HS-27A (cell line): ENCODE data around the gene USP25.

Experiments used
- DNase-seq: peaks from one replicate; pipeline ENCODE4 v3.0.0-alpha.2; 2012; ENCODE audit warnings: low read depth, missing footprints

Gene USP25

DNA sequence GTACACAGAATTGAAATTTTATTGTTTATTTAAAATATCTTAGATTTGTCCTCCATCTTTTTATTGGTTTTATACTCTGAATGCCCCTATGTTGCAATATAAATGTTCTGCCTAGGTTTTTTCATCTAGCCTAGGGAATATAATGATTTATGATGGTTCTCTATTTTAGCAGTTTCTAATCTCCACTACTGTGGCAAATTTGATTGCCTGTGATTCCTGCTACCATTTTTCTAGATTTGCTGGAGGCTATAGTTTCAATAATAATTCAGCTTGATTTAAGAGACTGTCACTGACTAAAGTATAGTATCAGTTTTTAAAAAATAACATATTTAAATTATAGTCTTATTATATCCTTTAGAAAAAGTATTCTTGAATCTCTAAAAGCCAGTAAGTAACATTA is 90.5 kb downstream of the USP25 start:
- DNase-seq, result no peak

DNA sequence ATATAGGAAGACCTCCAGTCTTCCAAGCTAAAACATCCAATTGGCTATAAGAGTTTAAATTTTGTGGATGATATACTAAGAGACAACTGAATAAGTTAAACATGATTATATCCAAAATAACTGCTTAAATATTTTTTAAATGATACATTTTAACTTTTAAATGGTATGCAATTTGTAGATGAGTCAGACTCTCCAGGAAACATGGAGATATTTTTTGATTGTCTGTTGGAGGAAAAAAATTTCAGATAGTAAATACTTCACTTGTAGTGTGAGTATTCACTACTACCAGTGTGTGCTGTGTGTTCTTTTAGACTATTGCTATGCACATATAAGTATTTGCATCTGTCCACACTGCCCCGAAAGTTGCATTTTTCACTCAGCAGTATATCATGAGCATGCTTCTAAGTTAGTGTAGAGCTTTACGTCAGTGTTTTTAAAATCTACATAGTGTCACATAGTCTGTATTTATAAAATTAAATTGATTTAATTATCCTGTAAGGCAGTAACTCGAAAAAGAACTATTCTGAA is 91.1 kb downstream of the USP25 start:
- DNase-seq, result no peak

DNA sequence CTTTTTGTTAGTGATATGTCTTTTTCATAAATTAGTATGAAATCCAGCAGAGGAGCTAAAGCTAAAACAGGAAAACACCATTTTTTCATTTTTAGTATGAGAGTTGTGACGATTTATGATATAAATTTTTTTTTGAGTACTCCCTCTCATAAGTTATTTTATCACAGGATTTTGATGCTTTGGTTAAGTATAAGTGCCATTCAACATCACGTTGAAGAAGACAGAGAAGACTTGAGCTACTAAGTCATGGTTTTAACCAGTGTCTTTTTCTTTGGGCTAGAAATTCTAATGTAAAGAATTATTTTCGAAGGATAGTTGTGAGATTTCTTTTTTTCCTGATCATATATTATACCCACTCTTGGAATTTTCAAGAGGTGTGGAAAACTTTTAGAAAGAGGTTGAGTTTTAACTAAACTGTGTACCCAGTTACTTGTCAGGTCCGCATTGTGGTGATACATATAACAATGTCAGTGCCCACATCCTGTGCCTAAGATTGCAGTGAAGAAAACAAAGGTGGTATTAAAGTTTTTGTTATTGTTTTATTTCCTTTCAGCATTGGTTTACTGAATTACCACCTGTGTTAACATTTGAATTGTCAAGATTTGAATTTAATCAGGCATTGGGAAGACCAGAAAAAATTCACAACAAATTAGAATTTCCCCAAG is 93.8 kb downstream of the USP25 start:
- DNase-seq, result no peak

DNA sequence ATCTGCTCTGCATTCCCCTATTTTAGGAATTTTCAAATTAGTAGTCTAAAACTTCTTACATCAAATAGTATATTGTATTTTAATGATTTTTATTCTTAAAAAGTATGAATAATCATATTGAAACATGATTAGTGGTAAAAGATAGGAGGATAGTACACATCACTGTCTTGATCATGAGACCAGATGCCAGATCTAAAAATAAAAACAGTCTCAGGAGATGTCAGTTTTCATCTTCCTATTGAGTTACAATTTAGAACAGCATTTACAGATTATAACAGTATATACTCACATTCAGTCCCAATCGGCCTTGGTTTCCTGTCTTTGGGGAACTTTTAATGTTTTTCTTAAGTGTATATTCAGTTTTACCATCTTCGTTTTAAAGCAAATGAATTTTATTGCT is 95.9 kb downstream of the USP25 start:
- DNase-seq, result no peak

DNA sequence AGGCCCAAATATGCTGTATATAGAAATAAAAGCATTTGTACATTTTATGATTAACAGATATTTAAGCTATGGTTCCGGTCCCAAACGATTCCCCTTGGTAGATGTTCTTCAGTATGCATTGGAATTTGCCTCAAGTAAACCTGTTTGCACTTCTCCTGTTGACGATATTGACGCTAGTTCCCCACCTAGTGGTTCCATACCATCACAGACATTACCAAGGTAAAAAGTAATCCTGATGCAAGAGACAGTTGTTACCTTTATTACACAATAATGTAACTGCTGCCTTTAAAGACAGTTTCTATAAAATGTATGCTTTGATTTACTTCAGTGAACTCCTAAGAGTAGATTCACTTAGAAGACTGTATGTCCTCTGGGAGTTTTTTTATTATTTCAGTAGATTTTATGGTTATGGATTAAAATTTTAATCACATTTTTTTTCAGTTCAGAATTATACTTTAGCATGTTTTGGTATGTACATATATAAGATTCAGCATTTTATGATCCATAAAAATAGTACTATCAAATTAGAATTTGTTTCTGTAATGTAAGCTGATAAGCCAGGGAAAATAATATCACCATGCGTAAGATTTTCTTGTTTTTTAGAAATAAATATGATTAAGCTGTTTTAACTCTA is 96.5 kb downstream of the USP25 start:
- no peak for DNase-seq

DNA sequence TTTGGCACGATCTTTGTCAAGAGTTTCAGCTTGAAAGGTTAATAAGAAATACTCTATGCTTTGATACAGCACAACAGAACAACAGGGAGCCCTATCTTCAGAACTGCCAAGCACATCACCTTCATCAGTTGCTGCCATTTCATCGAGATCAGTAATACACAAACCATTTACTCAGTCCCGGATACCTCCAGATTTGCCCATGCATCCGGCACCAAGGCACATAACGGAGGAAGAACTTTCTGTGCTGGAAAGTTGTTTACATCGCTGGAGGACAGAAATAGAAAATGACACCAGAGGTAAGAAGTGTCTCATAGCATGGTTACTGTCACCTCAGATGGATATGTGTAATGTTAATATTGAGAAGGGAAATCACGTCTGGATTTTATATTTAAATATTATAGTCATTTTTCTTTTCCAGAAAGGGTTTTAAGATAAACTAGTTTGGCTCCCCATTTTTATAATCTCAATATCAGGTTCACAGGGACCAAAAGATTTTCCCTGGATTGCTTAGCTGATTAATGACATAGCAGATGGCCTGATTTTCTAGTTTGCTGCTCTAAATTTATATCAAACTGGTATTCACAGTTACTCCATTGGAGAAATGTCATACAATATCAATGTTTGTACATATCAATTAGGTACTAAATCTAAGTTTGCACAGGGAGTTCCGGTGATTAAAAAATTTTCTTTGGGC is 97.3 kb downstream of the USP25 start:
- no peak for DNase-seq

DNA sequence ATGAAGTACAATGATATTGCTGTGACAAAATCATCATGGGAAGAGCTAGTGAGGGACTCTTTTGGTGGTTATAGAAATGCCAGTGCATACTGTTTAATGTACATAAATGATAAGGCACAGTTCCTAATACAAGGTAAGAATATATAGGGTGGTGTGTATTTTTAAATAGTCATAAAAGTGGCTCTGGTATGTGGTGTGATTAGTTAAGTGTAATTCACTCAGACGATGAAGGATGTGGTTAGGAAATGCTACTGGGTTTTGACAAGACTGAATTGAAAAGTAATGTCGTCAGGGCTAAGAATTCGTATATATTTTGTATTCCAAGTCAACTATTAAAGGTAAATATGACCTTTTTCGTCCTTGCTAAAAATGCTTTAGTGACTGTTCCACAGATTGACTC is 101.7 kb downstream of the USP25 start:
- DNase-seq, result no peak

DNA sequence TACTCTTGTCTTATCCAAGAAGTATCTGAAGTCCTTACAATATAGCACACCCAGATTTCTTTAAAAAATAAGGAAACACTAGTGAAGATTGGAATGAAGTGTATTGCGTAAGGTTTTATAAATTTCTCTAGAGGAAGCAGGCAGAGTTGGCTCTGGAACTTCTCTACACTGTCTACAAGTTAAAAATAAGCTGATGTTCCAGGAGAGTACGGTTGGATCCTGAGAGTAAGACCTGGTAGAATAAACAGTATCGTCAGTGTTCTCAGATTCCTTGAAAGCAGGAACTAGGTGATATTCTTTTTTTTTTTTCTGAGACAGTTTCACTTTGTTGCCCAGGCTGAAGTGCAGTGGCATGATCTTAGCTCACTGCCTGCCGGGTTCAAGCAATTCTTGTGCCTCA is 107.9 kb downstream of the USP25 start:
- no peak for DNase-seq

DNA sequence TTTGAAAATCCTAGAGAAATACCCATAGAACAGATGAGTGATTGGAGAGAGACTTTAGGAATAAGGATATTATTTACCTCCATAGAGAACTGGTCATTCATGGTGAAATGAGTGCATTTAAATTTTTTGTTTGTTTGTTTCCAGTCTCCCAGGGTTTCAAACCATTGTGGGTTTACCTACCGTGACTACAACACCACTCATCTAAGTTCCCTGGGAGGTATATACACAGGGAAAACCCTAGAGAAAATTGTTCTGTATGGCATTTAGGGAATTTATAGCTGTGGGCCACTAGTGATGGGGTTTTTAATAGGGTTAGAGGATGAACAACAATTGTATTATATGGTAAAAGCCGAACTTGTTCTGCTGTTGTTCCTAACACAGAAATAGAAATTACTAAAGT is 109.2 kb downstream of the USP25 start:
- no peak for DNase-seq

DNA sequence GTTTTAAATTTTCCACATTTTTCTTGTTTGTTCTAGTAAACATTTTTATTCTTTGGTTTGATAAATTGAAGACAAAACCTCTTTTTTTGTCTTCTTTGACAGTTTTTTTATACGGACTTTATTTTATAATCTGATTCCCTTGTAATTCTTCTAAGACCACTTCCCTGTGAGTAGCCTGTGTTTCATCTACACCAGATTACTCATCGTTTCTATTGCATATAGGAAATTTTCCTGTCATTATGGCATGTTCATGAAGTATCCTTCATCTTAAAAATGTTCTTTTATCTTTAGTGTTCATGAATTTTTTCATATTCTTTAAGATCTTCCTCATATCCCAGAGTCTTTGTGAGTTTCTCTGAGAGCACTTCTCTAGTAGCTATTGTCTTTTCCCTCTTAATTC is 109.8 kb downstream of the USP25 start:
- no peak for DNase-seq

DNA sequence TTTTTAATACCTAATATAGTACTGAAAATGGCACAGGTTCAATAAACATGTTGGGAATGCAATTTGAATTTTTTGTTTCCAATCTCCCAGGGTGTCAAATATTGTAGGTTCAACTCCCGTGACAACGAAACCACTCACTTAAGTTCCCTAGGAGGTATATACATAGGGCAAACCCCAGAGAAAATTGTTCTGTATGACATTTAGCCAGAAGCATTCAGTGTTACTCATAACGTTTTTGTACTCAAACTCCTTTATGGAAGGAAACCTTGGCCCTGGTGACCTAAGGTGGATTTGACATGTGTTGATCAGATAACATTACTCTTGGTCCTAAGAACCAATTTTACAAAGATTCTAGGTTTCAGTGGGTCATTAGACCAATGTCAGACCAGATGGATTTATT is 110.6 kb downstream of the USP25 start:
- DNase-seq, result no peak

DNA sequence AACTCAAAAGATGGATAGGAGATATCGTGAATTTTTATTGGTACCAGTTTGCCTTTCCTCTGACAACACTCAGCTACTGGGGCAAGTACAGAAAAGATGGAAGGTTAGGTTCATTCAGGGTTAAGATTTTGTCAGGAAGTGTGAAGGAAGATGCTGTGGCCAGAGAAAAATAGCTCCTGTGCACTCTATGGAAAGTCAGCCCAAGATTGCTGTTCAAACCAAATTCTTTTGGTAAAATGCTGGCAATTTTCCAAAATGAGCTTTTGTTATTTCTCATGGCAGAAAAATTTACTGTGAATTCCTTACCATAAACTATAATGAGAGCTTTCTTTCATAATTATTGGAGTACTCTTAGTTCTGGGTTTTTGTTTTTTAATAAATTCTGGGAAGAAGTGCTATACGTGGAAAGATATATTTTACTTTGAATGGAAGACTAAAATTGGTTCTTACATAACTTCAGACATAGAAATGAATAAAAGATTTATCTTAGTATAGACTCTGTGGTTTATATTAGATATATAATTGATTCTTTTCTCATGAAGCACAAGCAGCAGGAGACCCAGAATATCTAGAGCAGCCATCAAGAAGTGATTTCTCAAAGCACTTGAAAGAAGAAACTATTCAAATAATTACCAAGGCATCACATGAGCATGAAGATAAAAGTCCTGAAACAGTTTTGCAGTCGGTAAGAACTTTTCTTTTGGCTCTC is 112.2 kb downstream of the USP25 start:
- DNase-seq, result peak; percentile 74

DNA sequence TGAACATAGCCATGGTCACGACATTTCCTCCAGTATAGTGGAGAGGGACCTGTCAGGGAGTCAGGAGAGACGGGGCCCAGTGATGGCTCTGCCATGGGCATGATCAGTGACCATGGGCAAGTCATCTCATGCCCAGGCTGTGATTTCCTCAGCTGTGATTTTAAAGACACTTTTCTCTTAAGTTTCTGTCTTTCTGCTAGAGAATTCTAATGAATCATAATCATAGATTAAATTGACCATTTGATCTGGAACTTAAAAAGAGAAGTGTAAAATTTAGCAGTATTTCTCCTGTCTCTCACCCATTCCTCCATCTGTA is 112.7 kb downstream of the USP25 start:
- no peak for DNase-seq

DNA sequence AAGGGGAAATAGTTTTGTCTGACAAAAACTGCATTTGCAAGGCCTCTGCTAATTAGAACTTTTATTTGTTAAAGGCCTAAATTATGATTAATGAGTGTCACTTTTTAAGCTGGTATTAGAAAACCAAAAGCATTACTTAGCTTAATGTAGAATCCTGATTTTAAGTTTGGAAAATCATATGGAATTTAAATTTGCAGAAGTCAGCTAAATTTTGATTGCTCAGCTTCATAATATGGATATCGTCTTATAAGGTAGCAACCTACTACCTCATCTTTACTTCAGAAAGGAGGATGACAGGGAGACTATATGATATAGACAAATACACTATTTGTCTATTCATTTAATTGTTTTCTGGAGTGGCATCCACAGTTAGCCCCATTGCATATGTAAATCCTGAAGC is 114.0 kb downstream of the USP25 start:
- DNase-seq, result no peak

DNA sequence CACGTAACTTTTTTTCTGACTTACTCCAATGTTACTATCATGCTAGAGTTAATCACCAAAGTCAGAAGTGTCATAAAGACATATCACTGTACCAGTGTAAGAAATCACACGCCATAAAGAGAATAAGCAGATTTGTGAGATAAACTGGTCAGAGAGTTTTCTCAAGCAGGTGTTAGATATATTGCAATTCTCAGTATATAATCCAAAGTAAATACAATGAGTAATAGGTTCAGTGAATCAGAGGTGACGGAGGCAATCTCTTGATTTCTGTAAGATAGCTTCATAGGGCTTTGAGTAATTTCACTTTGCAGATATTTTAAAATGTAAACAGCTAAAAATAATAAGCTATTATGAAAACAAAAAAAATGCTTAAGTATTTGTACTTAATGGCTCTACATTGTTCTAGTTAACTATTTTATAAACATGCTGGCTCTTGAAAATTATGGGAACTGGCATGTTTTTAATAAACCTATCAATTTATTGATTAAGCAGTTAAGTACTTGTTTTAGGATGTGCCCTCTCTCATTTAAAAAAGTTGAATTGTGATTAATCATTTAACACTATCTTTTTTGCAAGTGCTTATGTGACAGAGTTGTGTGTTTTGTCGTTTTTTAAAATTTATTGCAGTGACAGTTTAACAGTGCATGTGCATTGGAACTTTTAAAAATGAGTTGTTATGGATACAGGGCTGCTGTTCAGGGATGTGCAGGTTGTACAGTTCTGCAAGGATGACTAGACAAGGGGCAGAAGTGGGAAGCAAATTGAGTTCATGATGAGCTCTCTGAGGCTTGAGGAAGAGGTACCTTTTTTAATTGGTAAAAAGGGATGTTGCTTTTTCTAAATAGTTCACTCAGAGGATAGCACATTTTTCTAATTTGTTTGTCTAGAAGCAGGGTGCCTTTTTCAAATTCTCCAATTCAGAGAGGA is 119.1 kb downstream of the USP25 start:
- peak; percentile 51 for DNase-seq

DNA sequence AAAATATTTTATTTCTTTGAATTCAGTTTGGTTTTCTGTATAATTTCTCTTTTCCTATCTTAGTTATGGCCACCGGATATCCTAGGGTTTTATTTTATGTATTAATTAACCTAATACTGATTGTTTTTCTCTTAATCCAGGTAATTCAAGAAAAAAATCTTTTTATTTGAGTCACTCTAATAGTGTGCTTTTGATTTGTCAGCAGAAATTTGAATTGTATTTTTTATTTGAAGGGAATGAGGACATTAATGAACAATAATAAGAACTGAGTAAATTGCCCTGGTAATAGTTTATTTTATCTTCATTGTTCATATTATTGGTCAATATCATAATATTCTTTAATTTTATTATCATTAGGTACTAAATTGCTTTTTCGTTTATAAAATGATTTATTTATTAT is 120.1 kb downstream of the USP25 start:
- DNase-seq, result no peak

DNA sequence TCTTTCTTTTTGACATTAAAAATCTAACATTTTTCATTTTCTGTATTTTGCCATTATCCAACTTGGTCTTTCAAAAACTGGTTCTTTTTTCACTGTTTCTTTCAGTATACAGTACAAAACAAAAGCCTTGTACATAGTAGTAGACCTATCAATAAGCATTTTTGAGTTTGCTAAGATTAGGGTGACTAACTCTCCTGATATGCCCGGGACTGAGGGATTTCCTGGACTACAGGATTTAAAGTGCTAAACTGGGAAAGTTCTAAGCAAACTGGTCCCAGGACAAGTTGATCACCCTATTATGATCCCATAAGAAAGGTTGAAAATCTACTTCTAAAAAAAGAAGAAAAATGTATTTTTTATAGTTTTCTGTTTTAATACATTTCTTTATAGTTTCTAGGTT is 120.9 kb downstream of the USP25 start:
- peak; percentile 67 for DNase-seq

DNA sequence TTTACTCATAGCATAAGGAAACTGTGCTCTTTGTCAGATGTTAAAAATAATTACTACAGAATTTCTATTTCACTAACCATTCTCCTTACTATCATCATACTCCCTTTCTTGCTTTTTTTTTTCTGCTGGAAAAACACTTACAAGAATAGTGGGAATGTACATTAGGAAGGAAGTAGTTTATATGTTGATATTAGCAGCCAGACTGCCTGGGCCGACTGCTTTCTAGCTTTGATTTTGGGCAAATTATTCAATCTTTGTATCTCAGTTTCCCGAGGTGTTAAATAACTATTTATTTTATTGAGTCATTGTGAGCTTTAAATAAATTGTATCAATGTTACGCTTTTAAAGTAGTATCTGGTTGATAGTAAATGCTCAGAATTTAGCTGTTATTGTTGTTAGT is 122.4 kb downstream of the USP25 start:
- DNase-seq, result no peak

DNA sequence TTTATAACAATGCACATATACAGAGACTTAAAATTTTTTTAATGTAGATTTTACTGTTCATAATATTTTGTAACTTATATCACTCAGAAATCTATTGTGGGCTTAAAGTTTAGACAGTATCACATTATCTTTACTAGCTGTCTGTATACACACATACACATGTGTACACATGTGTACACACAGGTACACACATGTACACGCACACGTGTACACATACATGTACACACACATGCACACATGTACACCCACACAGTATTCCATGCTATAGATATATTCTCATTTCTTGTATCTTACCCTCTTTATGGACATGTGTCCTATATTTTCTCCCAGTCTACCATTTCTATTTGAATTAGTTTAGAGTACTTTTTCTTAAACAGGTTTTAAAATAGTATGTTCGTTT is 123.3 kb downstream of the USP25 start:
- DNase-seq, result no peak

DNA sequence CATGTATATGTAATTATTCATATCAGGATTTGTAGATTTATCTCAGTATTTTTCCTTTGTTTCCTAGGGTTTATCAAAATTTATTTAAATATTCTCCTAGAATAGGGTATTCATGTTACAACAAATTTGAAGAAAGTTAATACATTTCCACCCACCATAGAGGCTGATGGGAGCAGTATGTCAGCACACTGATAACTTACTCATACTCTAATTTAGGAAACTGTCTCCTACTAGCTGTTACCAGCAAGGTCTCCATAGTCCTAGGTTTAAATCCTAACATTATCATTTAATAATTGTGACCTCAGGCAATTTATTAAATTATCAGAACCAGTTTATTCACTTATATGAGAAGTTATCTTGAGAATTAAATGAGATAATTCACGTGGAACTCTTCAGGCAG is 127.0 kb downstream of the USP25 start:
- no peak for DNase-seq

DNA sequence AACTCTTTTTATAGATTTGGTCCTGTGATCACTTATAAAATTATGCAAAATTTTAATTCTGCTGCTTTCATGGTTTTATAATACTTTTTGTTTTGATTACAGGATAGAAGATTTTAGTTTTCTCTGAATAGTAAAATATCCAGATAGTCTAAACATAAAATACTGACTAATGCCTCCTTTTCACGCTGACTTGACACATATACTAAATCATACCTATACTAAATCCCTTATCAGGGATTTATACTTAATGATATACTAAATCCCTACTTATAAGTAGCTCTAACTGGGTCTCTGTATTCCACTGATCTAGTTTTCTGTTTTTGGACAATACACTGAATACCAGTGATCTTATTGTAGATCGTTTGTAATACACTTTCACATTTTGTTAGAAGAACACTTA is 128.0 kb downstream of the USP25 start:
- DNase-seq, result no peak

DNA sequence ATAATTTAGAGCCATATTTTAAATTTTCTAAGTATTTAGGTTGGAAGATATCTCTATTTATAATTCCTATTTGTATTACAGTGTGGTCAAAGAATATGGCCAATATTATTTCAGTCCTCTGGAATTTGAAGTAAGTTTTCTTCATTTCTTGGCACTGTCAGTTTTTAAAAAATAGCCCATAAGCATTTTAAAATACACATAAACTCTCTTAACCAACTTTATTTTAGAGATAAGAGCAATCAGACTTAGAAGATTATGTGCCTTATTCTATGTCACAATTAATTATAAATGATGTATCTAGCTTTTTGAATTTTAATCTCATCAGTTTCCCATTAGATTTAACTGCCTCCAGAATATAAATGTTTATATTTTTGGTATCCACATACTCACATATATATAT is 130.8 kb downstream of the USP25 start:
- DNase-seq, result no peak
